Panc1 (cell line): Measurements from ENCODE around the gene GAL3ST1.

Experiments used
- POLR2AphosphoS5 ChIP-seq: IDR thresholded peaks from 2 replicates; pipeline ENCODE4 v1.6.1; 2012; ENCODE audit warnings: mild to moderate bottlenecking, low read depth, low read length, moderate library complexity
- TF ChIP-seq, protein P1 (sequence below): fragments of 450-650 bp; IDR thresholded peaks from 2 replicates; pipeline ENCODE4 v1.5.1; 2017; ENCODE audit warnings: mild to moderate bottlenecking
- TF ChIP-seq, protein P2 (sequence below), 2 experiments: IDR thresholded peaks; 2 replicates each; pipeline ENCODE4 v1.6.1; 2011 to 2012; ENCODE audit warnings: low read depth in 2 of 2, control low read depth in 1 of 2, low read length in 1 of 2, mild to moderate bottlenecking in 1 of 2, moderate library complexity in 1 of 2; ENCODE audit not compliant: insufficient read depth in 1 of 2

DNA sequence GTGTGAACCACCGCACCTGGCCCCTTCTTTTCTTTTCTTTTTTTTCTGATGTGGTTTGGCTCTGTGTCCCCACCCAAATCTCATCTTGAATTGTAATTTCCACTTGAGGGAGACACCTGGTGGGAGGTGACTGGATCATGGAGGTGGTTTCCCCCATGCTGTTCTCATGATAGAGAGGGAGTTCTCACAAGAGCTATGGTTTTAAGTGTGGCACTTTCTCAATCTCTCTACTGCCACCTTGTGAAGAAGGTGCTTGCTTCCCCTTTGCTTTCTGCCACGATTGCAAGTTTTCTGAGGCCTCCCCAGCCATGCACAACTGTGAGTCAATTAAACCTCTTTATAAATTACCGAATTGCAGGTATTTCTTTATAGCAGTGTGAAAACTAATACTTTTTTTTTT is 27.6 kb upstream of the GAL3ST1 start:
- TF ChIP-seq, protein P1, sequence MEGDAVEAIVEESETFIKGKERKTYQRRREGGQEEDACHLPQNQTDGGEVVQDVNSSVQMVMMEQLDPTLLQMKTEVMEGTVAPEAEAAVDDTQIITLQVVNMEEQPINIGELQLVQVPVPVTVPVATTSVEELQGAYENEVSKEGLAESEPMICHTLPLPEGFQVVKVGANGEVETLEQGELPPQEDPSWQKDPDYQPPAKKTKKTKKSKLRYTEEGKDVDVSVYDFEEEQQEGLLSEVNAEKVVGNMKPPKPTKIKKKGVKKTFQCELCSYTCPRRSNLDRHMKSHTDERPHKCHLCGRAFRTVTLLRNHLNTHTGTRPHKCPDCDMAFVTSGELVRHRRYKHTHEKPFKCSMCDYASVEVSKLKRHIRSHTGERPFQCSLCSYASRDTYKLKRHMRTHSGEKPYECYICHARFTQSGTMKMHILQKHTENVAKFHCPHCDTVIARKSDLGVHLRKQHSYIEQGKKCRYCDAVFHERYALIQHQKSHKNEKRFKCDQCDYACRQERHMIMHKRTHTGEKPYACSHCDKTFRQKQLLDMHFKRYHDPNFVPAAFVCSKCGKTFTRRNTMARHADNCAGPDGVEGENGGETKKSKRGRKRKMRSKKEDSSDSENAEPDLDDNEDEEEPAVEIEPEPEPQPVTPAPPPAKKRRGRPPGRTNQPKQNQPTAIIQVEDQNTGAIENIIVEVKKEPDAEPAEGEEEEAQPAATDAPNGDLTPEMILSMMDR: peak; percentile 67
- TF ChIP-seq POLR2AphosphoS5: no peak
- TF ChIP-seq, protein P2, sequence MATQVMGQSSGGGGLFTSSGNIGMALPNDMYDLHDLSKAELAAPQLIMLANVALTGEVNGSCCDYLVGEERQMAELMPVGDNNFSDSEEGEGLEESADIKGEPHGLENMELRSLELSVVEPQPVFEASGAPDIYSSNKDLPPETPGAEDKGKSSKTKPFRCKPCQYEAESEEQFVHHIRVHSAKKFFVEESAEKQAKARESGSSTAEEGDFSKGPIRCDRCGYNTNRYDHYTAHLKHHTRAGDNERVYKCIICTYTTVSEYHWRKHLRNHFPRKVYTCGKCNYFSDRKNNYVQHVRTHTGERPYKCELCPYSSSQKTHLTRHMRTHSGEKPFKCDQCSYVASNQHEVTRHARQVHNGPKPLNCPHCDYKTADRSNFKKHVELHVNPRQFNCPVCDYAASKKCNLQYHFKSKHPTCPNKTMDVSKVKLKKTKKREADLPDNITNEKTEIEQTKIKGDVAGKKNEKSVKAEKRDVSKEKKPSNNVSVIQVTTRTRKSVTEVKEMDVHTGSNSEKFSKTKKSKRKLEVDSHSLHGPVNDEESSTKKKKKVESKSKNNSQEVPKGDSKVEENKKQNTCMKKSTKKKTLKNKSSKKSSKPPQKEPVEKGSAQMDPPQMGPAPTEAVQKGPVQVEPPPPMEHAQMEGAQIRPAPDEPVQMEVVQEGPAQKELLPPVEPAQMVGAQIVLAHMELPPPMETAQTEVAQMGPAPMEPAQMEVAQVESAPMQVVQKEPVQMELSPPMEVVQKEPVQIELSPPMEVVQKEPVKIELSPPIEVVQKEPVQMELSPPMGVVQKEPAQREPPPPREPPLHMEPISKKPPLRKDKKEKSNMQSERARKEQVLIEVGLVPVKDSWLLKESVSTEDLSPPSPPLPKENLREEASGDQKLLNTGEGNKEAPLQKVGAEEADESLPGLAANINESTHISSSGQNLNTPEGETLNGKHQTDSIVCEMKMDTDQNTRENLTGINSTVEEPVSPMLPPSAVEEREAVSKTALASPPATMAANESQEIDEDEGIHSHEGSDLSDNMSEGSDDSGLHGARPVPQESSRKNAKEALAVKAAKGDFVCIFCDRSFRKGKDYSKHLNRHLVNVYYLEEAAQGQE (IDR thresholded peaks at IDR 0.05; ENCODE audit: insufficient read depth in 1 of 2, low read depth in 2 of 2, low read length in 1 of 2): no peak
